ENCODE data around the gene FAM107B. TPM values are rescaled to one million over a fixed set of nuclear protein-coding genes. Genes with fewer than 3 reads are reported as not detected.

Gene FAM107B
- total RNA-seq, 1 donor from 2014 or later = 19.0 TPM

DNA sequence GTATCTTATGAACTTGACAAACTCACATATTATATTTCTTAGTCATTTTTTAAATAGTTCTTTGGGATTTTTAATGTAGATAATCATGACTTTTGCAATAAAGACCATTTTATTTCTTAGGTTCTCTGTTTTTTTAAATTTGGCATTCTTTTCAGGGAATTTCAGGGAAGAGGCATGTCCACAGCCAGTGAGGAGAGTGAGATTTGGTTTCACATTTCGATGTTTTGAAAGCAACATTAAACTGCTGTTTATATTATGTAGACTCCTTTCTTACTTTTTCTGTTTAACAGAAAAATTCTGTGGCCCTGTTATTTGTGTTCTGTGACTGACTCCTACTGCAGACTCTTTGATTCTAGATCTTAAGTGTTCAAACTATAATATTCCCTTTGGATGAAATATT lies 153.7 kb downstream of the FAM107B start:
- no peak for ATAC-seq

DNA sequence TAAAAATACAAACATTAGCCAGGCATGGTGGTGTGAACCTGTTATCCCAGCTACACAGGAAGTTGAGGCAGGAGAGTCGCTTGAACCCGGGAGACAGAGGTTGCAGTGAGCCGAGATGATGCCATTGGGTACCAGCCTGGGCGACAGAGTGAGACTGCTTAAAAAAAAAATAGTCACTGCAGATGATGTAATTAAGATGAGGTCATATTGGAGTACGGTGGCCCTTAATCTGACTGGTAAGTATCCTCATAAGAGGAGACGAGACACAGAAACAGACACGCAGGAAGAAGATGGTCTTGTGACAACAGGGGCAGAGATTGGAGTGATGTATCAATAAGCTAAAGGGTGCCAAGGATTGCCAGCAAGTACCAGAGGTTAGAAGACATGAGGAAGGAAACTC lies 156.0 kb downstream of the FAM107B start:
- no peak for ATAC-seq

DNA sequence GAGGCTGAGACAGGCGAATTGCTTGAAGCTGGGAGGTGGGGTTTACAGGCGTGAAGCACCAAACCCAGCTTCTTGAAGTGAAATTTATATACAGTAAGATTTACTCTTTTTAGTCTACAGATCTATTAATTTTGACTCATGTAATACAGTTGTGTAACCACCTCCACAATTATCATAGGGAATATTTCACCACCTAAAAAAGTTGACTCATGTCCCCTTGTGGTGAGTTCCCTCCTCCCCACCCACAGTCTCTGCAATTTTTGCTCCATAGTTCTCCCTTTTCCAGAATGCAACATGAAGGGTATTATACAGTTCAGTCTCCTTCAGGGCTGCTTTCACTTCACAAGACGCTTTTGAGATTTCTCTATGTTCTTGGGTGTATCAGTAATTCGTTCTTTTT lies 156.8 kb downstream of the FAM107B start:
- no peak for ATAC-seq

DNA sequence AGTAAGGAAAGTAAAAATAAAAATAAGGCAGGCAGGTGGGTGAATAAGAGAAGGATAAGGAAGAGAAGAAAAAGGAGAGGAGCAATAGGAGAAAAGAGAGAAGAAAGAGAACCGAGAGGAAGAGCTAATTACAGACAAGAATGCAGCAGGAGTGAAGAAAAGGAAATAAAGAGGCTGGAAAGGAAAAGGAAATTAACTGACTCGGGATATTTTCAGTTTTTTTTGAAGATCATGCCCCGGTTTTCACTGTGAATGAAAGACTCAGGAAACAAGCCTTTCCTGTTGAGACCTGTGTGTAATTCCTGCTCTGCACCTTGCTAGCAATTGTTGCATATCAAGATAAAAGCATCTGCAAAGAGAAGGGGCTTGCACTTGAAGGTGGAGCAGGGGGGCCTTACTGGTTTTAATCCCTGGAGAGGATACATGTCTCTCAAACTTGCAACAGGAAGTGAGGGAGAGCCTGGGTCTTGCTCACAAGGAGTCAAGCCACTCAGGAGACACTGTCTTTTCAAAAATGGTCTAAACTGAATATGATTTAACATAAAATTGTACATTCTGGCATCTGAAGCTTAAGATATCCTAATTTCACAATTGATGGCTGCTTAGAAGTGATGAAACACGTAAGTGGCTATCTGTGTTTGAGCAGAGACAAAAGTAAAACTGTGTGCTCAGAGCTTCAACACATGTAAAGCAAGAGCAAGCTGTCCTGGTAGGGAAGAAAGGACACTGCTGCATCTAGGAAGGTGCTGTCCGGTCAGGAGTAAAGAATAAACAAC lies 157.6 kb downstream of the FAM107B start:
- no peak for ATAC-seq

DNA sequence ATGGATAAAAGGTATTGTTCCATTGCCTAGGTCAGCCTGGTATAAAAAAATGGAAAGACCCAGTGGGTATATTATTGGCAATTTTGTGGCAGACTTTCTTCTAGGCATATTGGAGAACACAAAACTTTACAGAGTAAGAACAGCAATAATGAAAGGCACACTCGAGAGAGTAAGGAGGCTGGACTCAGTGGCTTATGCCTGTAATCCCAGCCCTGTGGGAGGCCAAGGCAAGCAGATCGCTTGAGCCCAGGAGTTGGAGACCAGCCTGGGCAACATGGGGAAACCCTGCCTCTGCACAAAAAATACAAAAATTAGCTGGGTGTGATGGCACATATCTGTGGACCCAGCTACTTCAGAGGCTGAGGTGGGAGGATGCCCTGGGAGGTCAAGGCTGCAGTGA lies 158.2 kb downstream of the FAM107B start:
- ATAC-seq = no peak

DNA sequence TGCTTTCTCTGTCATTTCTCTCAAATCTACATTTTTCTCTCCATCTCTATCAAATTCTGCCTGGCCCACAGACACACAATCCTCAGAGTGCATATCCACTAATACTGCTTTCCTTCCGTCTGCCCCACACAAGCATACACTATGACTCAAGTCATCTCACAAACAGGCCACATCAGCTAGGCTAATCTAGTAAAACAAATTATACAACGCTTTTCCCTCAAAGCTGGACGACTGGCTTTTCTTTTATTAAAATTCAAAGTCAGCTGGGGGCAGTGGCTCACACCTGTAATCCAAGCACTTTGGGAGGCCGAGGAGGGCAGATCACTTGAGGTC lies 161.1 kb downstream of the FAM107B start:
- no peak for ATAC-seq

DNA sequence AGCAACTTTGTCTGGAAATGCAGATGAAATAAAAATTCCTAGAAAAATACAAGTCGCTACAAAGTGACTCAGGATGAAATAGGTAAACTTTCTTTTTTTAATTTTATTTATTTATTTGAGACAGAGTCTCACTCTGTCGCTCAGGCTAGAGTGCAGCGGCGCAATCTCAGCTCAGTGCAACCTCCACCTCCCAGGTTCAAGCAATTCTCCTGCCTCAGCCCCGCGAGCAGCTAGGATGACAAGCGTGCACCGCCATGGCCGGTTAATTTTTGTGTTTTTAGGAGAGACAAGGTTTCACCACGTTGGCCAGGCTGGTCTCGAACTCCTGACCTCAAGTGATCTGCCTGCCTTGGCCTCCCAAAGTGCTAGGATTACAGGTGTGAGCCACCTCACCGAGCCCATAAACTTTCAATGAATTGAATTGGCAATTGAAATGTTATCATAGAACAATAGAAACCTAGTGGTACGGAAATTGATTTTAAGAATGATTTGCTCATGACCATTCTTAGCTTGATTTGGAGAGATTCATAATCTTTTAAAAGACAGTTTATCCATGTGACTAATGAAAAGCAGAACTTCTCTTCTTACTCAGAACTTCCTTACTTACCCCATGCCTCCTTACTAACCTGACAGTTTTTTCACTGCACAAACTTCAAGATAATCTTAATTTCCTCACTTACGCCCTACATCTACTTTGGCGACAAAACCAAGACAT lies 161.7 kb downstream of the FAM107B start:
- no peak for ATAC-seq

DNA sequence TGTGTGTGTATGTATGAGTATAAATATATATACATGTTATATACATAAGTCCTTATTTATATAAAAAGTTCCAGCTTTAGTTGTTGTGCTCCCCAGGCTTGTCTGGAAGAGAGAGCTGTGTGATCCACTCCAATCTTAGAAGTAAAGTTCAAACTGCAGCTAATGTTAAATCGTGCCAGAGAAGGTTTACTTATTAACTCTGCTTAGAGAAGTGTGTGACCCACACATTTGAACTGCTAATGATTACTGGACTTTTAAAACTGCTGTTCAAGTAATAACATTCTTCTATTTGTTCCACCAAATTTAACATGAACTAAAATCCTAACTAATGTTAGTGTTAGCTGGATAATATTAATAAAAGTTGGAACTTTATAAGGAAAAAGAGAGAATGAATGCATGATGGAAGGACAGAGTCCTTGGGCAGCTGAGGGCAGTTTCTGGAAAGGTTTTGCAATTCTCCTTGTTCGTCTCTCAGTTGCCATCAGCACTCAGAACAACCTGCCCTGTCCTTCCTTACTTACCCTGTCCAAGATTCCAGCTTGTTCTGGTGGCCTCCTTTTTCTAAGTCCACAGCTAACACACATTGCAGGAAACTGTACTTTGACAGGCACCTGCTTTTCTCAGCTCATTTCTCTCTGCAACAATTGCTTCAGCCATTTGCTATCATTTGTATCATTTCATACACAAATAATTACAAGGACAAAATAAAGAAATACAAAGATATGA lies 162.6 kb downstream of the FAM107B start:
- no peak for ATAC-seq

DNA sequence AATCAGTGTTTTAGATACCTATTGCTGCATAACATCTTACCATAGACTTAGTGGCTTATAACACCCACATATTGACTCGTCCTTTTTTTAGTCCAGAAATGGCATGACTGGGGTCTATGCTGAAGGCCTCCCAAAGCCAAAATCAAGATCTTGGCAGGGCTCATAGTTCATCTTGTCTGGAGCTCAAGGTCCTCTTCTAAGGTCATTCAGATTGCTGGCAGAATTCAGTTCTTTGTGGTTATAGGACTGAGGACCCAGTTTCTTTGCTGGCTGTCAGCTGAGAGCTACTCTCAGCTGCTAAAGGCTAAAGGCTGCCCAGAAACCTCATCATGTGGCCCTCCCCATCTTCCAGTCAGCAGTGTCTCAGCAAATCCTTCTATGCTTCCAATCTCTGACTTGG lies 165.5 kb downstream of the FAM107B start:
- no peak for ATAC-seq

DNA sequence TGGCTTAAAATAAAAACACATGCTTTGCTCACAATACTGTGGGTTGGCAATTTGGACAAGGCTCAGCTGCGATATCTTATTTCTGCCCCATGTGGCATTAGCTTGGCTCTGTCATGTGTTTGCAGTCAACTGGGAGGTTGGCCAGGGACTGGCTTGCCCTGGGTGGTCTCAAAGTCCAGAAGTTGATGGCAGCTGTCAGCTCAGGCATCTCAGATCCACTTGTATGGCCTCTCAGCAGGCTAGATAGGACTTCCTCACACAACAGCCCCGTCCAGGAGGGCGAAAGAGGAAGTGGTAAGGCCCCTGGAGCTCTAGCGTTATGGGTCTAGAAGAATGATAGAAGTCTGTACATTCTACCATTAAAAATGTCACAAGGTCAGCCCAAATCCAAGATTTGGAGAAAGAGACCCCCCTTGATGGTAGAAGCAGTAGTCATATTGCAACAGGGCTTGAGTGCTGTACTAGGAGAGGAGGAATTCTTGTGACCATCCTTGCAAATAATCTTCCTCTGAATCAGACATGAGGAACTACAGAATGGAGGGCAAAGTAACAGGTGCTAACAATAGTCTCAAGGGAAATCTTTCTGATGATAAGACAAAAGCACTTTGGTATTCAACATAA lies 166.2 kb downstream of the FAM107B start:
- ATAC-seq = no peak

DNA sequence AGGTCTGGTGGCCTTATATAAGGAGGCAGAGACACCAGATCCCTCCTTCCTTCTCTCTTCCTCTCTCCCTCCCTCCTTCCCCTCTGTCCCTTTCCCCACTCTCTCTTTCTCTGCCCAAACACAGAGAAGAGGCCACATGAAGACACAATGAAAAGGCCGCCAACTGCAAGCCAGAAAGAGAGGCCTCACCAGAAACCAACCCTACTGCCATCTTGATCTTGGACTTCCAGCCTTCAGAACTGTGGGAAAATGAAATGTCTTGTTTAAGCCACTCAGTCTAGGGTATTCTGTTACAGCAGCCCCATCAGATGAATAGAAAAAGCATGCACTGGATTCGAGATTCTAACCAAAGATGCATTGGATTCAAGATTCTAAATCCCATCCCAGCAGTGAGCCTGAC lies 168.1 kb downstream of the FAM107B start:
- no peak for ATAC-seq

DNA sequence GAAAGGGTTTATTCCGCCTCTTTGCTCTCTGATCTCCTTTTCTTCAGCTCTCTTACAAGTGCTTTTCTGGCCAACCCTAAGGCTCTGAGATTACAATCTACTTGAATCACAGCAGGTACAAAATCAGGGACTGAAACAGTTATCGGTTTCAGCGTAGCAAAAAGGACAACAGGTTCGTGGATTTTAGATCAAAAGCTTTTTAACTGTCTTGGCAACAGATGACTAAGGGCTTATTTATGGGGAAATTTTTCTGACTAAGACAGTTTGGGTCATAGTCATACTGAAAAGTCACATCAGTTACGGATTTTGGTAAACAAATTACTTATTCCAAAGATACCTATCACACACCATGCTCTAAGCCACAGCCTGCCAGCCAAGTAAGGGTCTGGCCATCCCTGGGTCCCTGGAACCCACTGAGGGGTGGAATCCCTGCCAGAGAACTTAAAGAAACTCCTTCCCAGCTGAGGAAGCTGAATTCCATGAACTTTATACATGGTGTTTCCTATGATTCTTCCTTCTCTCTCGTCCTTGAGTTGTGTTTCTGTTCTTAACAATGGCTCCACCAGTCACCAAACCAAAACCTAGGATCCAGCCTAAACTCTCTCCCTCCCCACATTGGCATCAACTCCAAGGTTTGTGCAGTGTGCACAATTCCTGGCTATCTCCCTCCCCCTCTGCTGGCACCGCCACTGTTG lies 169.3 kb downstream of the FAM107B start:
- peak; percentile 5 for ATAC-seq

DNA sequence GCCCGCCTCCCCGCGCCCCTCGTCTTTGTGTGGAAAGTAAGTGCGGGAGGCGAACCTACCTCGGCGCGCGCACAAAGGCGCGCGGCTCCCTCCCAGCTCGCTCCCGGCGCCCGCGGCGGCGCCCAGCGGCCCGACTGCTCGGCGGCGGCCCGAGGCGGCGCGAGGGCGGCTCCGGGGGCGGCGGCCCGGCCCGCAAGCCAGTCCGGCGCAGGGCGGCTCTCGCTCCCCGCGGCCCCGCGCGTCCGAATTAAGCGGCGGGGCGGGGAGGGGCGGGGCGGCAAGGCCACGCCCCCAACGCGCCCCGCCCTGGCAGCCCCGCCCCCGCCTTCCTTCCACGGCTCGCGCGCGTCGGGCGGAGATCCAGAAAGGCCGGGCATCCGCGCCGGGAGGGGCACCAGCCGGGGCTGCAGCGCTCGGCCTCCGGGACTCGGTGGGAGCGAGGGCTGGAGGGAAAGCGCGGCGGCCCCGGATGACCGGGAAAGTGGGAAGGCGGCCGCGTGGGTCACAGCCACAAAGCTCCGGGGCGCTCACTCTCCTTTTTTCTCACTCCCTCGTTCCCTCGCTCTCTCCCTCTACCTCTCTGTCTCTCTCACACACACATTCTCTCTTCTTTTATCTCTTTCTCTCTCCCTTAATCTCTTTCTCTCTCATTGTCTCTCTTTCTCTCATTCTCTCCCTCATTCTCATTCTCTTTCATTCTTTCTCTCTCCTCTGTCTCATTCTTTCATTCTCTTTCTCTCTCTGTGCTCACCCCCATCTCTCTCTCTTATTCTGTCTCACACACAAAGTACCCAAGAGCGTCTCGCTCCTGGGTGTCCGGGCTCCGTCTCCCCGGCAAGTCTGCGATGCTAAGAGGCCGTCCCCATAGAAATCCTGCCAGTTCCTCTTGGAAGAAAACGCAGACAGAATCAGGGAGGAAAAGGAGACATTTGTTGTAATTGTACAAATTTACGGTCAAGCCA lies 170.2 kb downstream of the FAM107B start:
- ATAC-seq = peak; percentile 88

DNA sequence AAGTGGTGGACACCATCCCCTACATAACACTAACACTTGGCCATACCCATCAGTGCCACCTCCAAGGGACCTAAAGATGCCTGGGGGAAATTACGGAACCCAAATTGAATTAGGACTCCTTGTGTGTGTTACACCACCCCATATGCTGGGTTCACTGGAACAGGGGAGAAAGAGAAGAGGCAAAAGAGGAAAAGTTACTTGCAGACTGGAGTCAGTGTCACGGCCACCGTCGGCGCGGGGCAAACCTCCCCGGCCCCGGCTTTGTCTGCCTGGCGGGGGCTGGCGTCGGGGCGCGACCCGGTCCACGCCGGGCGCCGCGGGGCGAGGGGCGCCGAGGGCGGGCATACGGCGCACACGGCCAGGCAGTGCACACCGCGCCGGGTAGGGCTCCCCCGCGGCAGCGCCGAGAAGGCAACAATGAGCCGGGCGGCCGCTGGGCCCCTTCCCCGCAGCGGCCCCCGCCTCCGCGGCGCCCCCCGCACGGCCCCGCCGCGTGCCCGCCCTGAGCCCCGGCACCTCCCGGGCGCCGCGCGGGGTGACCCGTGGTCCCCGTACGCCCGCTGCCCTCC lies 171.1 kb downstream of the FAM107B start:
- ATAC-seq = peak; percentile 7

DNA sequence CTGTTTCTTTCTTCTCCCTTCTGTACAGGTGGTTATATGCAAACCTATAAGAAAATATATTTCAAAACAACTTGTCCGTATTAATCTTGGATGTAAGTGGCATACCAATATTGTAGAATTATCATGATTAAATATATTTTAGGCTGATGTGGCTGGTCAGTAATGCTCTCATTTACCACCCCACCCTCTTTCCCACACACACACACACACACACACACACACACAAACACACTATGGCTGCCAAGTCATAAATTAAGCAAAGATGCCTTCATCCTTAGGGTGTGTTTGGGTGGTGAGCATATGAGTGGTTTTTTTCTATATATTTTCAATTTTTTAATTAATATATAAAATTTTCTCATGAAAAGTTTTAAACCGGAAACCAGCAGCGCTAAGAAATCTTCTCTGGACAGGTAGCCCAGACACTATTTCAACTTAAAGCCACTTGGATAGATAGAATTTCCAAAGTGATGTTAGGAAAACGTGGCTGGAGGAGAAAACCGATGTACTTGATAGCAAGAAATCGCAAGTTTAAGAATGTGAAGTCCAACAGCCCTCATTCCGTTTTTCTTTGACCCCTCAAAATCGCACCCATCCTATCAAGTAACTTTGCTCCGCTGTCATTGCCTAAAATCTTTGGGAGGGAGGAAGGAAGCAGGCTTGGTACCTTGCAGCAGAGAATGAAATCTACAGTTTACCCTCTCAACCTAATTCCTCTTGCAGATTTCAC lies 171.7 kb downstream of the FAM107B start:
- ATAC-seq = no peak

DNA sequence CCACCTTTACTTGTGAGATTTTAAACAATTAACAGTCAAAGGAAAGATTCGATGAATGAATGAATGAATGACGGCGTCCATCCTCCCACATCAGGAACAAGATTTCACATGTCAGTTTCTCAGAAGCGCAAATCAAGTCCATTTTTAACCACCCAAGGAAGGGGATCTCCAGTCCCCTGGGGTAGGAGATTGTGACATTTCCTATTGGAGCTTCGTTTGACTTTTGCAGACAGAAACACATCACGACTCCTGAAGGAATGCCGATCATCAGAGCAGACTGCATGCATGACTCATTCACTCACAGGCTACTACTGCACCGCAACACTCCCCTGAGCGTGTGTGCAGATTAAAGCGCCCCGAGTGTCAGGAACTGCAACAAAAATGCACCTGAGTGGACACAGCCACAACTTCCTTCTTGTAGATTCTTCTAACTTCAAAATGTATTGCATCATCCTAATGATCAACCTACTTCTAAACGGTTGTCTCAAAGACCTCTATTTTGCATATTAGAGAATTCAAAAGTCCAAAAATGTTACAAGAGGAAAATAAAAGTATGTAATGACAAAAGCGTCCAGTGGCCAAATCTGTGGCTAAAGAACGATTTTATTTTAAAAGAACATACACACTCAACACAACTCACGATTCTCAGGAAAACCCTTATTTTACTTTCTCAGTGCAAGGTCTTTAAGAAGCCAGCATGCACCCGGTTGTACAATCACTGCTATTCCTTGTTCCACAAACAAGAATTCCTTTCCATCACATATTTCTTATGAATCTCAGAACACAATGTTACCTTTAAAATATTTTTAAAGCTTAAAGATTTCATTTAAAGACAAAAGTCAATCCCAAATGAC lies 172.6 kb downstream of the FAM107B start:
- ATAC-seq = peak; percentile 75

DNA sequence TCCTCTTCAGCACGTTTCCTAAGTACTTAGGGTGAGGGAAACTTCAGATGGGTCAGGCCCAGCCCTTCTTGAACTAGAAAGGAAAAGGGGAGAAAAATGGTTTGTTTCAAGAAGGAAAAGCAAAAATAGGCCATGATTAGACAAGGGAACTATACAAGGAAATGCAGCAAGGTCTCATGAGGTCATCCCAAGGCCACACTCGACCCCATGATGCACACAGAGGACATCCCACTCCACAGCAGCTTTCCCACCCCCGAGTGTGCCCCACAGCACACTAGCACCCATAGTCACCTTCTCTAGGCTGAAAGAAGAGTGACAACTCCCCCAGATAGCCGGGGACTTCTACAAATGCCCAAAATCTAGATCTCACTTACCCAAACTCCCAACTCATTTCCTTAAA lies 173.4 kb downstream of the FAM107B start:
- no peak for ATAC-seq

DNA sequence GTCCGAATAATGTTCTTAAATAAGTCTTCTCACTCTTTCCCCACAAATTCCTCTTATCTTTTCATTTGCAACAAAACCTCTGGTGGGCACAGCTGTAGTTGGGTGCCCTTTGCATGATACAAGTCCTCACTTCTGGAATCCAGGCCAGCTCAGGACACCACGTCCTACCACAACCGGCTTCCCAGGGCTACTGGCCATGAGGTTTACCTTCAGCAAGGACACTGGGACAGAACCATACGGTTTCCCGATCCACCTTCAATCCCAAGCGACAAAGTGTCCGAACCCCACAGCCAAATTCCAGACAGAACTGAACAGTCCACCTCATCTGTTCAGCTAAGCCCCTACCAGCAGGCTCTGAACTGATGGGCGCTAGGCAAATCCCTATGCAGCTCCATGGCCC lies 174.6 kb downstream of the FAM107B start:
- ATAC-seq = no peak

Data from esophagus mucosa (tissue), 1 donor.